ENCODE measurements around the gene RAB39B.
"Not testable (repeated sequence)": the region's sequence is repeated elsewhere in the genome, so short reads cannot be mapped to it uniquely, and the experiment has no call there.

RAB39B gene, protein sequence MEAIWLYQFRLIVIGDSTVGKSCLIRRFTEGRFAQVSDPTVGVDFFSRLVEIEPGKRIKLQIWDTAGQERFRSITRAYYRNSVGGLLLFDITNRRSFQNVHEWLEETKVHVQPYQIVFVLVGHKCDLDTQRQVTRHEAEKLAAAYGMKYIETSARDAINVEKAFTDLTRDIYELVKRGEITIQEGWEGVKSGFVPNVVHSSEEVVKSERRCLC

DNA sequence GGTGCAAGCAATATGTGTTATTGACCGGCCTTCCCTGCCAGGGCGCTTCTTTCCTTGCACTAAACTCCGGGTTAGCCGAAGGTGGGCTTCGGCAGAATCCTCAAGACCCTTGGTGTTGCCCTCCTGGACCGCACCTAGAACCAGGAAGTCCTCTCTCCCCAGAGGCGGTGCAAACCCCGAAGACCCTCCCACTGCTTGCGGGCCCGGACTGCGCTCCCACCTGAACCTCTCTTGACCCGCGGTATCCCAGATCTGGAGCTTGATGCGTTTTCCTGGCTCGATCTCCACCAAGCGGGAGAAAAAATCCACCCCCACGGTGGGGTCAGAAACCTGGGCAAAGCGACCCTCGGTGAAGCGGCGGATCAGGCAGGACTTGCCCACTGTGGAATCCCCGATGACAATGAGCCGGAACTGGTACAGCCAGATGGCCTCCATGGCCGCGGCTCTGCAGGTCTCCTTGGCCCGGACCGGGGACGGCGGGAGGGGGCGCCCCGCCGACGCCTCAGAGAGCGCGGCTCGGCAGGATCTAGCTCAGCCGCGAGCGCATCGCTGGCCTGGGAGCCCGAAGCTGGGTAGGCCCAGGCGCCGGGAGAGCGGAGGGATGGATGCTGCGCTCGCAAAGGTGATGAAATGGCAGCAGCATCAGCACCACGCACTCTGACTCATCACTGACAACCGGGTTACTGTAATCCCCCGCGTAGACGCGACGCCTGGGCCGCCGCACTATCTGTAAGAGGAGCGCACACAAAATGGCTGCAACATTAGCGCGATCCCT, at the start of gene RAB39B:
TSS of gene RAB39B (minus strand) at position 638 of the 775 bp plus-strand sequence. CDS start at position 435, 203 bp downstream.
- DNase-seq, result peak; percentile 40 to 59

GRCh38 chrX:155313766-155314165, 49.5 kb upstream of the RAB39B start:
- no peak for DNase-seq

DNA sequence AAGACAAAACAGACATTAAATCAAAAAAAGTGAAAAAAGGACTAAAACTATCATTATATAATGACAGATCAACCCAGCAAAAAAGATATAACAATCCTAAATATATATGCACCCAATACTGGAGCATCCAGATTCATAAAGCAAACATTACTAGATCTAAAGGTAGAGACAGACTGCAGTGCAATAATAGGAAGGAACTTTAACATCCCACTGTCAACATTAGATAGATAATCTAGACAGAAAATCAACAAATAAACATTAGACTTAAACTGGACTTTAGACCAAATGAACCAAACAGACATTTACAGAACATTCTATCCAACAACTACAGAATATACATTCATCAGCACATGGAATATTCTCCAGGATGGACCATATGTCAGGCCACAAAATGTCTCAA, 29.5 kb upstream of the RAB39B start:
- DNase-seq, result no peak

DNA sequence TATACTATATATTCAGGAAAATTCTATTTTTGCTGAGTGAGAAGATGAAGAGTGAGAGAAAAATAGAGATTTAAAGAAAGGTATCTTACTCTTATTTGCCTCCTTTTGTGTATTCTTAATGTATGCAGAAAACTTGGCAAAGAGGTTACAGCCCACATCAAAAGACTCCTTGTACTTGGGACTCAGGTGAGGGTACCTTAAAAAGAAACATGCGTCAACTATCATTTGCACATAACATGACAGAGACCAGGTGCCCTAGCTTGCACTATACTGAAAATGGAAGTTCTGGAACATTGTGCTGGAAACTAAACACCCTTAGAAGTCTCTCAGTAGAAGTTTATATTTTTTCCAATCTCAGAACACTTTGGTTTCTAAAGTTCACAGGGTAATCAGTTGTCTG, 15.6 kb upstream of the RAB39B start:
- DNase-seq, result no peak

- DNase-seq, result no peak
Observed at GRCh38 chrX:155270969-155271368, 6.7 kb upstream of the RAB39B start.

- not testable (repeated sequence) for DNase-seq
Observed at GRCh38 chrX:155267995-155268394, 3.7 kb upstream of the RAB39B start.

- DNase-seq, result no peak
Observed at GRCh38 chrX:155266439-155266838, 2.1 kb upstream of the RAB39B start.

DNA sequence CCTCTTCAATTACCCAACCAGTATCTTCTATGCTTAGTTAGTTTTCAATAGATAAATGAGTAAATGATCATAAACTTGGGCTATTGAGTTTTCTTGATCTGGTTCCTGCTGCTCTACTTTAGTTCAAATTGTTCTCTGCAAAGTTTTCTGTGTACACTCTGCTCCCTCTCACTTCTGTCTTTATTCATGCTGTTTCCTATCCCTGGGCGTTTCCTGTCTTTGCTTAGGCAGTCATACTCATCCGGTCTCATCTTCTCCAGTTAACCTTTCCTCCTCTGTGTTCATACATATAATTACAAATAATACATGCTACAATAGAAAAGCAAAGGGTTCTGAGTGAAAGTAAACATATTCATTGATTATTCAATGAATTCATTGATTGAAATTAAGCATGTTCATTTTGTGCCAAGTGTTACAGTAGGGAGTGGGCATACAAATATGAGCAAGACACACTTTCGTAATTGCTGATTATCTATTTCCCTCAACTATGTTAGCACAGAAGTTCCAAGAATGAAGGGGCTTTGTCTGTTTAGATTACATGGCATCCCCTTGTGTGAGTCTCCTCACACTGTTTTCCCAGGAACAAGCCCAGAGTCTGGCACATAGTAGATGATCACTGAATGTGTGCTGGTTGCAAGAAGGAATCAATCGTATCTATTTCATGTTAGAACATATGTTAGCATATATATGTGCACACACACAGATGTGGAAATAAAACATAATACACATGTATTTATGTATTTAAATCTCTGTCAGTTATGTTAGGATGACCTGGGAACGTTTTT, 1.1 kb downstream of the RAB39B start:
- DNase-seq, result peak; percentile 2 to 3

DNA sequence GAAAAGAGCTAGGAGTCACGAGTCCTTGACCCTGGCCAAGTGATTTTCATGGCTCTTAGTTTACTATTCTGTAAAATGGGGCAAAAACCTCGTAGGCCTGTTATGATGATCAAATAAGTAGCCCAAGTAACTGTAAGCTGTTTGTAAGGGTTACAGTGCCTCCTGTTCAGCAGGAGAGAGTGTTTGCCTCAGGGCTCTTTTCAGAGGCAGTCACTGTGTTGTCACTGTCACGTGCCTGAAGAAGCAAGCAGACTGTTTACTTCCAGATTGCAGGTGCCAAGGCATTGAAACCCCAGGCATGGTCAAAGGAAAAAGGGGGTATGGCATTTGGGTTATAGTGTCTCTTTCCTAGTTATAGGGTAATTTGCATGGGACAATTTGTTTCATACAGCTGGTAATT, 4.5 kb downstream of the RAB39B start:
- no peak for DNase-seq

- no peak for DNase-seq
Observed at GRCh38 chrX:155251391-155251790, 12.9 kb downstream of the RAB39B start.

DNA sequence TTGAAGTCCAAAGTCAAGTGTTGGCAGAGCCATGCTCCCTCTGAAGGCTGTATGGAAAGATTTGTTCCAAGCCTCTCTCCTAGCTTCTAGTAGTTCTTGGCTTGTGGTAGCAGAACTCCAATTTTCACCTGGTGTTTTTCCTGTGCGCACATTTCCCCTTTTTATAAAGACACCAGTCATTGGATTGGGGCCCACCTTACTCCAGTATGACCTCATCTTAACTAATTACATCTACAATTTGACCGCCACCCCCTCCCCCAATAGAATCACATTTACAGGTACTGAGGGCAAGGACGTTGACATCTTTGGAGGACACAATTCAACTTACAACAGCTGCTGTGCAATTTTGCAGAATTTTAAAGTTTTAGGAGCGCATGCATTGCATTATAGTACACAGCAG, 16.8 kb downstream of the RAB39B start:
- no peak for DNase-seq

- no peak for DNase-seq
Observed at GRCh38 chrX:155246748-155247147, 17.5 kb downstream of the RAB39B start.

DNA sequence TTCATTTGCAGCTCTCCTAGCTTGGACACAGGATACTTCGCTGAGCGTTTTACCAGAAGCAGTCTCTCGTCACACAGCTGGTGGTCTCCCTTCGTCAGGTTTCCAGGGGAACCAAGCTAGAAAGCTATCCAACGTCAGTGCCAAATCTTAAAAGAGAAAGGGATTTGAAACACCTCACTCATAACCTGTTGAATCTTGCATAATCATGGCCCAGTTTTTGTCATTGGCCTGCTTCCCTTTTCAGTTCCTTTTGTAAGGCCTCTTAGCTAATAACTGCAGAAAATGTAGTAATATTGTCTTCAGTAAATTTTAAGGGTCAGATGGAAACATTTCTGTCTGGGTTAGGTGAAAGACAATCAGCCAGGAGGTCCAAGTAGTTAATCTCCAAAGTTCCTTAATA, 22.0 kb downstream of the RAB39B start:
- no peak for DNase-seq

- DNase-seq, result no peak
Observed at GRCh38 chrX:155237719-155238118, 26.6 kb downstream of the RAB39B start.

- DNase-seq, result no peak
Observed at GRCh38 chrX:155235891-155236290, 28.4 kb downstream of the RAB39B start.

DNA sequence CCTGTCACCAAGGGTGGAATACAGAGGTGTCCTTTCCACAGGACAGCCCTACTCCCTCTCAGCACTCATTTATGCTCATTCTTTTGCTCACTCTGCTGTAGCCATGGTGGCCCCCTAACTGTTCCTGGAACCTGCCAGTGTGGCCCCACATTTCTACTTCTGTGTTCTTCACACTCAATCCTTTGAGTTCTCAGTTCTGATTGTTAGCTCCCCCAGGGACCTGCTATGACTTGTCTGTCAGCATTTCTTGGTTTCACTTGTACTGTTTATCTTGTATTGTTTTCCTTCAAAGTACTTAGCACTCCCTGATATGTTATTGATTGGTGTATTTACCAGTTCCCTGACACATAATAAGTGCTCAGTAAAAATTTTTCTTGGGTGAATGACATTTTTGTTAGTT, 33.1 kb downstream of the RAB39B start:
- DNase-seq, result no peak

DNA sequence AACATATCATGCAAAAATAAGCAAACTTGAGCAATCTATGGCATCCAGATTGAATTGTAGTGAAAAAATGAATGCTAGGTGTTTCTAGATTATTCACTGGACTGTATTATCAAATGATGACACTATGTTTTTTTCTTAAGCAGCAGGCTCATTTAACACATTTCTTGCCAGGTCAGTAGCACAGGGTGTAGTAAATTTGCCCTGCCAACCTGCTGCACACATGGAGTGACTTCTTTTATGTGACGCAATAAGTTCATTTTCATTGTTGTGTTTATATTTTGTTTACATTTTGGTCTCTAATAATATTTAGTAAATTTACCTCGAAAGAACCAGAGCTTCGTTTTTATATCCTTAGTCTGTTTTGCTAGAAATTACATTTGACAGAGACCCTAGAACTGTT, 38.5 kb downstream of the RAB39B start:
- DNase-seq, result no peak

- not testable (repeated sequence) for DNase-seq
Observed at GRCh38 chrX:155223746-155224145, 40.5 kb downstream of the RAB39B start.

- DNase-seq, result no peak
Observed at GRCh38 chrX:155221351-155221750, 42.9 kb downstream of the RAB39B start.

DNA sequence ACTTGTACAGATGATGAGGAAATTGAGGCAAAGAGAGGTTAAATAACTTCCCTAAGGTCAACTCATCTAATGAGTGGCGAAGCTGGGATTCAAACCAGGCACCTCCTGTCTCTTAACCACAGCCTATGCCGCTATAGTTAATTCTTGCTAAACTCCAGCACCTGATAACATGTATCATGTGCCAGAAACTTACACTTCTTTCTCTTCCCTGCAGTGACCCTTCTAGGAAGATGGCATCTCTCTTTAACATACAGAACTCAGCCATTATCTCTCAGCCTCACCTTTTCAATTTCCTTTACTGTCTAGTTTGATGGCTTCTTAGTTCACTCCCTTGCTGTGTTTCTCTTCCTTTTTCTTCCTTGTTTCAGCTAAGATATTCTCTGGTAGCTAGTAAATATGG, 45.5 kb downstream of the RAB39B start:
- no peak for DNase-seq

DNA sequence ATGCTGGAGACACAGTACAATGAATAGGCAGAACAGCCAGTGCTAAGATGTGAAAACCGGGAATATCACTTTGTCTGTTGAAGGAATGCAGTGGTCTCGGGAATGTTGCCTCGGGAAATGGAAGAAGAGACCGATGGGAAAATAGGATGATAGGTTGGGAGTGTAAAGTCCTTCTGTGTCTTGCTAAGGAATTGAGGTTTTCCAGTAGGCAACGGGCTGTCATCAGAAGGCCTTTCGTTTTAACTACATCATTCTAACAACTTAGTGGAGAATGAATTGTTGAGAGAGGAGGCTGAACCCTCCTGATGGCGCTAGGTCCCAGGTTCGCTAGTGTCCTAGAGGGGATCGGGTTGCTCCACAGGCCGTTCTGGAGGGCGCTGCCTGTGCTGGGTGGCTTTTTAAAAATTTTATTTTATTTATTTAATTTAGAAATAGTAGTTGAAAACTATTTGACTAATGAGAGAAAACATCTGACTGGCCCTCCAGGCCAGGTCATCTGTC, 47.3 kb downstream of the RAB39B start:
- DNase-seq, result no peak

GRCh38 chrX:155216179-155216939, 47.9 kb downstream of the RAB39B start, which contains the start of gene VBP1:
VBP1 (plus strand) TSS chrX:155216460; CDS start chrX:155216483, 23 bp downstream.
- peak; percentile 88 to 92 for DNase-seq

All from Kasumi-1 (cell line).